HG03469 (cell line): ENCODE data around the gene FALEC.

Experiments used
- ATAC-seq: cut with Tn5 transposase; IDR thresholded peaks from one replicate; pipeline ENCODE4 v1.9.1; 2021; ENCODE audit warnings: mild to moderate bottlenecking, moderate library complexity, moderate number of reproducible peaks; ENCODE audit not compliant: unreplicated experiment

Gene FALEC

DNA sequence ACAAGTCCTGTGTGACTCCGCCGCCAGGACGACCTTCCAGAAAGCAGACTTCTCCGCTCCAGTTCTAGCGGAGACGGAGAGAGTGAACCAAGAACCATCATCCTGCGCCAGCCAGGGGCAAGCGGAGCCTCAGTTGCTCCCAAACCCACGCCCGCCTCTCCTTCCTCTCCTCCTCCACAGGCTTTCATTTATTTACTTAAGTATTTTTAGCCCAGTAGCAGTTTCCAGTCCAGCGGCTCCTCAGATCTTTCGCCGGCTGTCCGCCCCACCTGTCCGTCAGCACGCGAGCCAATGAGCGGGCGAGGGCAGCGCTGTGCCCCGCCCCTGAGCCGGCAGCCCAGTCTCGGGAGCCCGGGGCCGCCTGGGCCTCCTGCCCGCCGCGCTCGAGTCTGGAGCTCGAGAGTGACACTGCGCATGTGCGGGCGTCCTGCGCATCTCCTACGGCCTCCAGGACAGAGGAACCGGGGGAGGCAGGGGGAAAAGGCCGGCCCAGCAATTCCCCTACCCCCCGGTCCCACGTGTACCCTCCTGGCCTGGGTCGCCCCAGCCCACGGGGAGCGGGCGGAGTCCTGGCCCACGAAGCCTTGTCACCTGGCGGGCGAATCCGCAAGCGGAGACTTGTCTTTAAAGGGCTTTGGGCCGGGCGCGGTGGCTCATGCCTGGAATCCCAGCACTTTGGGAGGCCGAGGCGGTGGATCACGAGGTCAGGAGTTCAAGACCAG, at the start of gene FALEC:
TSS of gene FALEC (plus strand) at position 425 of the 722 bp plus-strand sequence.
- peak; percentile 82 for ATAC-seq

DNA sequence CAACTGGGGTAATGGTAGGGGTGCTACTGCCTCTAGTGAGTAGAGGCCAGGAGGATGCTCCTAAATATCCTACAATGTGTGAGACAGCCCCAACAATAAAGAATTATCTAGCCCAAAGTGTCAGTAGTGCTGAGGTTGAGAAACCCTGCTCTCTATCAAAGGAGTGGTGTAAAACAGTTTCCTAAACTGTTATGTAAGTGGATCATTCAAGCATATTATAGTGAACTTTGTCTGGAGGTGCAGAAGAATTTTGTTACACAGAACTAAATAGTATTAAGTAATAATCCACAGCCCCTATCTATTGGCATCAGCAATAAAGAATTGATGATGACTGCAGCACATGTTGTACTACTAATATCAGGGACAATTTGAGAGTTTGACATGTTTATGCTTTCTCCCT, 48.6 kb upstream of the FALEC start:
- no peak for ATAC-seq

DNA sequence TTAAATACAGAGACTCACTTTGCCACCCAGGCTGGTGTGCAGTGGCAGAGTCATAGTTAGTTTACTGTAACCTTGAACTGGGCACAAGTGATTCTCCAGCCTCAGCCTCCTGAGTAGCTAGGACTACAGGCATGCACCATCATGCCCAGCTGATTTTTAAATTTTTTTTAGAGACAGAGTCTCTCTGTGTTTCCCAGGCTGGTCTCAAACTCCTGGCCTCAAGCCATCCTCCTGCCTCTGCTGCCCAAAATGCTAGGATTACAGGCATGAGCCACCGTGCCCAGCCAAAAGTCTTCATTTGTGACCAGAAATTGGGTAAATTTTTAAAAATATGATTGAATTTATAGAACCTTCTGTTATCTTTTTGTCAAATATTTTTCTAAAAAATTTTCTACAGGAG, 46.3 kb upstream of the FALEC start:
- ATAC-seq = no peak

DNA sequence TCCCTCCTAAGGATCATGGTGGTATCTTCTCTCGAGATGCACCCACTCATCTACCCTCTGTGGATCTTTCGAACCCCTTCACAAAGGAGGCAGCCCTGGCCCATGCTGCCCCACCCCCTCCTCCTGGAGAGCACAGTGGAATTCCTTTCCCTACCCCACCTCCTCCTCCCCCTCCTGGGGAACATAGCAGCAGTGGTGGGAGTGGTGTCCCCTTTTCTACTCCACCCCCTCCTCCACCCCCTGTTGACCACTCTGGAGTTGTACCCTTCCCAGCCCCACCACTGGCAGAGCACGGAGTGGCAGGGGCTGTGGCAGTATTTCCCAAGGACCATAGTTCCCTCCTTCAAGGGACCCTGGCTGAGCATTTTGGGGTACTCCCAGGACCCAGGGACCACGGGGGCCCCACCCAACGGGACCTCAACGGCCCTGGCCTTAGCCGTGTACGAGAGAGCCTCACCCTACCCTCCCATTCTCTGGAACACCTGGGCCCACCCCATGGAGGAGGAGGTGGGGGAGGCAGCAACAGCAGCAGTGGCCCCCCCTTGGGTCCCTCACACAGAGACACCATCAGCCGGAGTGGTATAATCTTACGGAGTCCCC, 42.9 kb upstream of the FALEC start:
- no peak for ATAC-seq

DNA sequence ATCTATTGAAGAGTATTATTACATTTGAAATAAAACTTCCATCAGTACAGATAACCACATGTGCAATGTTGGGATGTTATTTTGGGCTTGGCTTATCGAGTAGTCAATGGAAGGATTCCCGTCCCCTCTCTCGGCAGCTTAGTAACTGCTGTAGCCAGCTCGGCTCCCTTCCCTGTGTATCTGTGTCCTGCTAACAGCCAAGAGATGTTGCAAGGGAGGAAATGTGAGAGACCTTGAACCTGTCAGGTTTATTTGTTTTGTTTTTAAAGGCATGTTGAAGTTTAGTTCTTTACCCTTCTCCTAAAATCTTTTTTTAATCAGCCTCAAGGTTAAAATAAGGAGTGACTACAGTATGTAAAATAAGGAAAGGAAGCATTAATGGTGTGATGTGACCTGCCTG, 41.9 kb upstream of the FALEC start:
- no peak for ATAC-seq

DNA sequence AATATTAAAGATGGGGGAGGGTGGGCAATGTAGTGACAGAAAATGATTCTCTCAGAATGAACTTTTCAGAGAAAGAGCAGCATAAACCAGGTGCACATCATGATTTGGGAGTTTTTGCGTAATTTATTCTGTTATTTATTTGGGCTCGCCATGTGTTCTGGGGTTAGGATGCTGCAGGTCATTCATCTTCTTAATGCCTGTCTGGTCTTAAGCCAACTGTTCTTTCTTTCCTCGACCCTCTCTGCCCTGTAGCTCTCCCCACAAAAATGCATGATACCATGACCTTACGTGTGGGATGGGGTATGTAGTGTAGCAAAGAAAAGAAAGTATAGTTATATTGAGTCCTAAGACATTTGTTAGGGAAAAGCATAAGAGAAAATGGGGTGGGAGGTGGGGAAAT, 40.7 kb upstream of the FALEC start:
- no peak for ATAC-seq

DNA sequence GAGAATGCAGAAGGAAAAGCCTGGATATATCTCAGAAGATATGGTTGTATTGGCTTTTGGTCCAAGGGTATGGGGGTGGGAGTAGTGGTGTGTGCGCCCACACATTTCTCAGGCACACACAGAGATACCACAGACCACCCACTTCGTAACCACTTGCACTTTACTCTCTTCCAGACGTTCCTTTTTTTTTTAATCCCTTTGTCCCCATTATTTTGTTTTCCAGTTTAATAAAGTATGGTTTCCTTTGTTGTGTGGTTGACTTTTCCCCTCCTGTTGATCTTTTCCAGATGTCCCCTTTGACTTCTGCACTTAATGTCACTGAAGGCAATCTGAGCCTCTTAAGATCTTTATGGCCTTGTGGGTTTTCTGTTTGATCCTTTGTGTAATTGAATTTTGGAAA, 38.8 kb upstream of the FALEC start:
- ATAC-seq = no peak

DNA sequence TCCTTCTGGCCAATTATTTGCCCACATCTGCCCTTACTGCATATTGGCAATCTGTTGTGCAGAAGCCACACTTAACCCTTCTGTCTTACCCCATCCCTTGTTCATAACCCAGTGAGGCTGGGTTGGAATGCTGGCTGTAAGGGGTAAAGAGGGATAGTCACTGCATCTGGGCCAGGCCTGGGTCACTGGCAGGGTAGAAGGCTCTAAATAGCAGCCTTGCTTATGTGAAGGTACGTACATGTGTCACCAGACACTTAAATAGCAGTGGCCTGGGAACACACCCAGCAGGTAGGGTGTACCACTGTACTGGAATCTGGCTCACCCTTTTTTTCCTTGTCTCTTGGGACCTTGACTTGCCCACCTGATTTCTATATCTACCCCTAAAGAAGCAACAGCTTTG, 38.2 kb upstream of the FALEC start:
- no peak for ATAC-seq

DNA sequence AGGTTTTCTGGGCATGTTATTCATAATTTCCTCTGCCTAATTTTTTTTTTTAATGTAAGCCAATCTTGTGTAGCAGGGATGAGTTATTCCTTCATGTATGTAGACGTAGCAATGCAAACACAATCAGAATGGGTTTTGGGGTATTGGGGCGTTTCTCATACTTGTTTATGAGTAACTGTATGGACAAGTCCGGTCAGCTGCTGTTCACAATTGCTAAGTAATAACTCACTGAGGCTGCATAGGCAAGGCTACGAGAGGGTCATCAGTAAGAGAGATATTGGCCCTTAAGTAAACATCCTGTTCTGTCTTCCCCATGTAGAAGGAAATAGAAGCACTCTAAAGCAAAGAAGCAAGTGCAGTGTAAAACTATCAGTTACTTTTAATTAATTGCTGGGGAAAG, 37.8 kb upstream of the FALEC start:
- no peak for ATAC-seq

DNA sequence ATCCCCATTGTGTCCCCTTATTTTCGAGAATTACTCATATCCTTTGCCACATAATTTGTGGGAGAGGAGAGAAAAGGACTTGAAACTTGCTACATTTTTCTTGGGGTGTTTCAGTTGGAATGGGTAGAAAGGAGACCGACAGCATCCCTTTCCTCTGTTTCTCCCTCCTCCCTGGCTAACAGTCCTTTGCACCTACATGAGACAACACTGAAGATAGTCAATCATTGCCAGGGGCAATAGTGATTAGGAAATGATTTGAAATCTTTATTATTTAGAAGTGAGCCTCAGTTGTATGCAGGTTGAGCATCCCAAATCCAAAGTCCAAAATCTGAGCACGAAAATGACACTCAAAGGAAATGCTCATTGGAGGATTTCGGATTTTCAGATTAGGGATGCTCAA, 36.2 kb upstream of the FALEC start:
- ATAC-seq = no peak

DNA sequence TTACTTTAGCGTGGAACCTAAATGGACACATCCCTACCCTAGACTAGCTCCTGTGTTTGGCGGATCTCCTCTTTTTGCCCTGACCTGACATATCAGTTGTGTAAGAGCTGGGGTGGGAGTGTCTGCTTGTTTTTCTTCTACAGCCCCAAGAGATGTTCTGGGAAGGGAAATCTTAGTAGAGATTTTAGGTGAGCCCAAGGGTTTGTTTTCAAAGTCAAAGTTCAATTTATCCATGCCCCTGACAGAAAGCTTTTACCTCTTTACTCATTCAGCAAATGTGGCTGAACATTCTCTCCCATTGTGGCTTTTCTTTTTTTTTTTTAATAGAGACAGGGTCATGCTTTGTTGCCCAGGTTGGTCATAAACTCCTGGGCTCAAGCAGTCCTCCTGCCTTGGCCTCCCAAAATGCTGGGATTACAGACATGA, 35.6 kb upstream of the FALEC start:
- ATAC-seq = no peak

DNA sequence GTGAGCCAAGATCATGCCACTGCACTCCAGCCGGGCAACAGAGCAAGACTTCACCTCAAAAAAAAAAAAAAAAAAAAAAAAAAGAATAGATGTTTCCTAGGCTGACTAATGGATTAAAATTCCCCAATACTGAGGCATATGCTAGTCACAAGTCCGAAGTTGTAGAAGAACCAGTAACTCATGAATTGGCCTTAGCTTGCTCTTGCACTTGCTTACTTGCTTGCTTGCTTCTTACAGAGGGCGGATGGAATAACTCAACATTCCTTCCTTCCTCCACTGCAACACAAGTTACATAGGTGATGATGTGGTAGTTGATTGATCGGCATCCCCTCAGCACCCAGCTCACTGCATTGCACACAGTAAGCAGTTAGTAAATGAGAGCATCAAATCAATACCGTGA, 31.1 kb upstream of the FALEC start:
- no peak for ATAC-seq

DNA sequence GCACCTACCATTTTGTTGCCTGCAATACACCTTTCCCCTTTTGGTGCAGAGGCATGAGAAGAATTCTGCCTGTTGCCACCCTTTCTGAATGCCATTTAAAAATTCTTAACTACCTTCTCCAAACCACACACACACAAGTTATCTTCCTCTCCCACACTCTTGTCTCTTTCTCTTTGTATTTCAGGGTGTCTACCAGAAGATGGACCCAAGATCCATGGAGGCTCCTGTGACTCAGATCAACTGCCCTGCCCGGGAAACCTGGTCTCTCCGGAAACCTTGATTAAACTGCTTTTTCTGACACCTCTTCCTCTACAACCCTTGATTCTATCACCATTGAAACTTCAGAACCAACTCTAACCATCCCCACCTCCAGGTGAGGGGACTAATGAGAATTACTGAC, 30.7 kb upstream of the FALEC start:
- ATAC-seq = no peak

DNA sequence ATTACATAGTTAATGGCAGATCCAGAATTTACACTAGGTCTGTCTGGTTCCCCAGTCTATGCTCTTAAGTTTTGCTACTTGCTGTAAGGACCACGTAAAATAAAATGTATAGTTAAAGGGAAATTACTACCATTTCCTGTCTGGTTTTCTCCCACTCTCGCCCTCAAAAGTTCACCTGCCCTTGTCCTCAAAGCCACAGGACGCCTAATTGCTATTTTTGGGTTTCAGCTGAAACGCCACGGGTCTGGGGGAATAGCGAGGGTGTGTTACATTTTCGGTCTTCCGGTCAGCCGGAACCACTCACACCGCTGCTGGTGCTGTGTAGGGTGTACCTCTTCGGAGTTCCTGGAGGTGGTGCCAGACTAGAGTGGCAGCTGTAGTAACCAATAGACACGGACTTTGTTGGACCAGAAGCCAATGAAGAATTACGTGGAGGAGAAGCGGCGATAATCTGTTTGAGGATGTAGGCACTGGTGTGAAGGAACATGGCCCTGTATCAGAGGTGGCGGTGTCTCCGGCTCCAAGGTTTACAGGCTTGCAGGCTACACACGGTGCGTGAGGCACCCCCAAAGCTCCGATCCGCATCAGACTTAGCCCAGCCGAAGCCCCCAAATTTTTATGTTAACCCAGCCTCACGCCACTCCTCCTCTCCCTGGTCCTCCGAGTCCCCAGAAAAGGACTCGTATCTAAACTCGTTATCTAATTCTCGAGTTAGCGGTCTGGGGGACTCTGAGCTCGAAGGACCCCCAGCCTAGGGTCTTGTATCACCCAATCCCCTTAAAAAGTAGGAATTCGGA, 28.4 kb upstream of the FALEC start, which contains the start of gene TARS2:
TSS of gene TARS2 (plus strand) at position 454 of the 797 bp plus-strand sequence. CDS start at position 486, 32 bp downstream.
- ATAC-seq = peak; percentile 96

DNA sequence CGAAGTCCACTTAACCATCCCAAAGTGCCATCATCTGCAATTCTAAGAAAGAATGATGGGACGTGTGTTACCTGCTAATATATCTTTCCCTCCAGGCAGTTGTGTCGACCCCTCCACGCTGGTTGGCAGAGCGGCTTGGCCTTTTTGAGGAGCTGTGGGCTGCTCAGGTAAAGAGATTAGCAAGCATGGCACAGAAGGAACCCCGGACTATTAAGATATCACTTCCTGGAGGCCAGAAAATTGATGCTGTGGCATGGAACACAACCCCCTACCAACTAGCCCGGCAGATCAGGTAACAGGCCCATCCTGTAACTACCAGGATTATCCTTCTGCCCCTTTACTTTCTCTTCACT, 27.8 kb upstream of the FALEC start:
- no peak for ATAC-seq

DNA sequence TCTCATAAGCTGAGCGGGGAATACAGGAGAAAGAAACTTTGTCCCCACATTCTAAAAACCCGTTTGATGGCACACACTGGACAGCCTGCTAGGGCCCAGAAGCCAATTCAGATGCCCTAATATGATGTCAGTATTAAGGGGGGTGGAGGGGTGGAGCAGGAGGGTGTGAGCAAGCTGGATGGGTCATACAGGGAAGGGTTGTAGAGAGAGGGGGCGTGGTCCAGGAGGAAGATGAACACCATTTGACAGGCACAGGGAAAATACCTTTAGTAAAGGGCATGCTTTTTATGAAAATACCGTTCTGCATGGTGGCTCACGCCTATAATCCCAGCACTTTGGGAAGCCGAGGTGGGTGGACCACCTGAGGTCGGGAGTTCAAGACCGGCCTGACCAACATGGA, 22.4 kb upstream of the FALEC start:
- ATAC-seq = no peak

DNA sequence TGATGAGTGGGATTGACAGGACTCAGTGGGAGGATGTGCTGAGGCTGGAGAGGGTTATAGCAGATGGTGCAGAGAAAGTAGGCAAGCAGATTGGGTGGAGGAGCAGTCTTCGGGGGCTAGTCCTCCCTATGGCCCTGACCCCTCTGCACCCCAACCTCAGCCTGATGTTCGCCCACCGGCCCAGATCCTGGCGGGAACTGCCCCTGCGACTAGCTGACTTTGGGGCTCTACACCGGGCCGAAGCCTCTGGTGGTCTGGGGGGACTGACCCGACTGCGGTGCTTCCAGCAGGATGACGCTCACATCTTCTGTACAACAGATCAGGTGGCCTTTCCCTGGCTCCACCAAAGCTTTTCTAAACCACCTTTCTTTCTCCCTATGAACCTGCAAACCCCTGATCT, 17.2 kb upstream of the FALEC start:
- ATAC-seq = no peak

DNA sequence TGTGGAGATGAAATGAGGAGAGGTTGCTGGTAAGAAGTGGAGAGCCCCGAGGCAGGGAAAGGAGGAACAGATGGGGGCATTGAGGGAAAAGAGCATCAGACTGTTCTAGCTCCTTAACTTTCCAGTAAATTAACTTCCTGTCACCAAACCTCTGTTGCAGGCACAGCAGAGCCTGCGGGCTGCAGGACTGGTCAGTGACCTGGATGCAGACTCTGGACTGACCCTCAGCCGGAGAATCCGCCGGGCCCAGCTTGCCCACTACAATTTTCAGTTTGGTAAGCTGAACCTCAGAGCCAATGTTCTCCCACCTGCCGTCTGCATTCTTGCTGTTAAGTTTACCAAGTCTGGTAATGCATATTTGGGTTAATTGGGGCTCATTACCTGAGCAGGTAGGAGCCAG, 10.1 kb upstream of the FALEC start:
- ATAC-seq = no peak

DNA sequence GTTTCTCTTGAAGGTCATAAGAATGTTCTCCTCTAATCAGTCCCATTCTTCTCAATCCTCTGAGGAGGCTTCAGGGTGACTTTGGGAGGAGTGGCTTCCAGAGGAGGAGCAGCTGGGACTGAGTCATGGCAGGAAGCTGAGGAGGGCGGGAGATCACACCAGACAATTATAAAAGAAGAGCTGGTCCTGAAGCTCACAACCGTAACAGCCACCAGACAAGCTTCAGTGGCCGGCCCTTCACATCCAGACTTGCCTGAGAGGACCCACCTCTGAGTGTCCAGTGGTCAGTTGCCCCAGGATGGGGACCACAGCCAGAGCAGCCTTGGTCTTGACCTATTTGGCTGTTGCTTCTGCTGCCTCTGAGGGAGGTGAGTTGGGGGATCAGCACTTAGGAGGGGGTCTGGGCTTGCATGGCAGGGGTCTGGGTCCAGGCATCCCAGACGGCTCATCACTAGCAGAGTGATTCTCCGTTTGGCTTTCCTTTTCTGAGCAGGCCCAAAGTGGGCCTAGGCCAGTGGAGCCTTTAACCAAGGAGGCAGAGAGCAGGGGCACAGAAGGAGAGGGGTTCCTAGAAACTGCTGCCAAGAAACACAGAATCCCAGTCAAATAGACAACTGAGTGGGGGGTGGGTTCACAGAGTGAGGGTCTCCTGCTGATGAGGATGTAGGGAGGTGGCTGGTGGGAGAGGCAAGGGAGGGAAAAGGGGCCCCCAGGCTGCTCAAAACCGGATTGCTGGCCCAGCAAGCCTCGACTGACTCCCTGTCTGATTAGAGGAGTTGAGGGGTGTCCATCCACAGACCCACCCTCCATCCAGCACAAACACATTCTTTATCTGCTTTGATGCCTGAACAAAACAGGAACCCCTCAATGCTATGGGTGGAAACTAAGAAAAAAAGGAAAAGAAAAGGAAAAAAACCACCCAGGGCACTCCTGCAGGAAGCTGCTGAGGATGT, 7.4 kb upstream of the FALEC start, which contains the start of gene ECM1:
TSS of gene ECM1 (plus strand) at position 198 of the 953 bp plus-strand sequence. CDS start at position 299, 101 bp downstream.
- no peak for ATAC-seq

DNA sequence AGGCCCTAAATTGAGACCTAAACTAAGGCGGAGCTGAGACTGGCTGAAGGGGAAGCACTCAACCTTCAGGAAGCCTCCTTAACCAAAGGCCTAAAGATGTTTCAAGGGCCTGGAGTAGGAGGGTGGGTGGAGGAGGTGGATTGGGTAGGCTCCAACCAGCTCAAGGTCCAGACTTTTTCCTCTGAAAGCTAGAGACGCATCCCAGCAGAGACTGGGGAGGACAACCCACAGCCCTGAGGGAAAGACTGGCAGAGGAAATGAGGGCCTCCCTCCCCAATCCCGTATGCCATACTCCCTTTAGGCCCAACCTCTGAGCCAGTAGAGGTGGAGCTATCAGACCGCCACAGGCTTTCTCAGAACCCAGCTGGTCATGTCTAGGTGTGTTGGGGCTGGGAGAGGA, 6.6 kb upstream of the FALEC start:
- ATAC-seq = no peak

DNA sequence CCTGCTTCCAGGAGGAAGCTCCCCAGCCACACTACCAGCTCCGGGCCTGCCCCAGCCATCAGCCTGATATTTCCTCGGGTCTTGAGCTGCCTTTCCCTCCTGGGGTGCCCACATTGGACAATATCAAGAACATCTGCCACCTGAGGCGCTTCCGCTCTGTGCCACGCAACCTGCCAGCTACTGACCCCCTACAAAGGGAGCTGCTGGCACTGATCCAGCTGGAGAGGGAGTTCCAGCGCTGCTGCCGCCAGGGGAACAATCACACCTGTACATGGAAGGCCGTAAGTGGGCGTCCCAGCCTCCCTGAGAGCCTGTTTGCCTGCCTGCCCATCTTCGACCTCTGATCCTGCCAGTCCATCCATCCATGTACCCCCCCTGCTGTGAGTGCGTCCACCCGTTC, 4.0 kb upstream of the FALEC start:
- no peak for ATAC-seq
